Cardiac muscle cell (in vitro differentiated cells and primary cell): ENCODE data around the gene EPN1. TPM values are rescaled to one million over a fixed set of nuclear protein-coding genes. Genes with fewer than 3 reads are reported as not detected.

Experiments used
- DNase-seq, 2 donors: peaks; one replicate each; pipeline versions ENCODE4 v3.0.0 to v3.0.0-alpha.2; 2010 to 2017; ENCODE audit warnings: low read depth in 1 of 2, low spot score in 1 of 2
- H3K27ac ChIP-seq: fragments of 200-600 bp; sonication (generic); 2 replicates; pipeline ENCODE4 v1.5.1; 2016
- H3K27me3 ChIP-seq: fragments of 200-600 bp; sonication (generic); 2 replicates; pipeline ENCODE4 v1.6.0; 2016; ENCODE audit warnings: control low read depth
- H3K36me3 ChIP-seq: fragments of 200-600 bp; sonication (generic); 2 replicates; pipeline ENCODE4 v1.5.1; 2016; ENCODE audit warnings: control low read depth
- H3K4me1 ChIP-seq: fragments of 200-600 bp; sonication (generic); 2 replicates; pipeline ENCODE4 v1.8.1; 2017; ENCODE audit warnings: low read depth, mild to moderate bottlenecking, mixed run types
- H3K4me3 ChIP-seq: fragments of 200-600 bp; sonication (generic); 2 replicates; pipeline ENCODE4 v1.5.1; 2016; ENCODE audit warnings: mild to moderate bottlenecking
- H3K9me3 ChIP-seq: fragments of 200-600 bp; sonication (generic); 2 replicates; pipeline ENCODE4 v1.5.1; 2017; ENCODE audit warnings: low read depth, mild to moderate bottlenecking, control low read depth
- CTCF ChIP-seq: IDR thresholded peaks from 2 replicates; pipeline ENCODE4 v1.5.1; 2012; ENCODE audit warnings: low read depth, mild to moderate bottlenecking, low read length
- polyA plus RNA-seq: library from polyadenylated mRNA; unstranded; fragments of >200 nt; fragmentation: Nextera tagmentation; extraction: Ambion mirVana; gene quantifications from 2 replicates; pipeline ENCODE4 v1.2.1, GENCODE V29; 2016
- total RNA-seq: library from RNA; depleted of rRNA; stranded (reverse); fragments of >200 nt; gene quantifications from 2 replicates; pipeline ENCODE4 v1.2.3, GENCODE V29; 2016

Gene EPN1
- total and polyA plus RNA-seq, 2 experiments from 2014 or later: 164 to 173 TPM

DNA sequence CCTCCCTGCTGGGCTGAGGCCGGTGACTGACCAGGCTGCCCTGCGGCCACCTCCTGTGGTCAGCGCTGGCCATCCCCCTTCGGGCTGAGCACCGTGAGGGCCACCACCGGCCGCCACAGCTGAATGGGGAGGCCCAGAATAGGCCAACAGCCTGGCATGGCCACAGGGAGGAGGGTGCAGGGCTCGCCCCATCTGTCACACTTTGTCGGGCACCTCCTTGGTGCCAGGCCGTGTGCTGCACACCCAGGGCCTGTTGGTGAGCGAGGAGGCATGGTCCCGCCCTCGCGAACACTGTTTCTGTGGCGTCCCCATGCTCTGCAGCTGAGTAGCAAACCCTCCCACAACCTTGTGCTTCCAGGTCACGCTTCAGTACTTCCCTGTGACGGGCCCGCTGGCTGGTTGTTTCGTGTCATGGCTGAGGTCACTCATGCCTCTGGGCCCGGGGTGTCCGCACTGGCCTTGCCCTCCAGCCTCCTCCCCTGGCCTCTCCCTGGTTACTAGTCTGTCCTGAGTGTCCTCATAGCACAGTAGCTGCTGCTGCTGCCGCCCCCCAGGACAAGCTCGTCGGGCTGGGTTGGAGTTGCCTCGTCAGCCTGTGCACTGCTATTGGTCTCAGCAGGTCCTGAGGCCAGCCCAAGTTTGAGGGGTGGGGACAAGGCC, 15.2 kb downstream of the EPN1 start:
- TF ChIP-seq CTCF: no peak
- Histone ChIP-seq H3K4me3 (no peak overlapping the region), H3K27me3 (no peaks in the 10 kb centered on the region), H3K9me3 (no peaks in the 10 kb centered on the region), H3K27ac (no peak overlapping the region), H3K36me3 (peaks cover 12% of the 10 kb centered on the region), H3K4me1 (no peaks in the 10 kb centered on the region)
- no peak for DNase-seq

- Histone ChIP-seq H3K4me3 (no peak overlapping the region), H3K4me1 (no peaks in the 10 kb centered on the region), H3K27ac (no peak overlapping the region), H3K36me3 (peaks cover 12% of the 10 kb centered on the region), H3K9me3 (no peaks in the 10 kb centered on the region), H3K27me3 (no peaks in the 10 kb centered on the region)
- TF ChIP-seq CTCF: no peak
- no peak for DNase-seq
Observed at GRCh38 chr19:55690769-55691545, 15.9 kb downstream of the EPN1 start.

DNA sequence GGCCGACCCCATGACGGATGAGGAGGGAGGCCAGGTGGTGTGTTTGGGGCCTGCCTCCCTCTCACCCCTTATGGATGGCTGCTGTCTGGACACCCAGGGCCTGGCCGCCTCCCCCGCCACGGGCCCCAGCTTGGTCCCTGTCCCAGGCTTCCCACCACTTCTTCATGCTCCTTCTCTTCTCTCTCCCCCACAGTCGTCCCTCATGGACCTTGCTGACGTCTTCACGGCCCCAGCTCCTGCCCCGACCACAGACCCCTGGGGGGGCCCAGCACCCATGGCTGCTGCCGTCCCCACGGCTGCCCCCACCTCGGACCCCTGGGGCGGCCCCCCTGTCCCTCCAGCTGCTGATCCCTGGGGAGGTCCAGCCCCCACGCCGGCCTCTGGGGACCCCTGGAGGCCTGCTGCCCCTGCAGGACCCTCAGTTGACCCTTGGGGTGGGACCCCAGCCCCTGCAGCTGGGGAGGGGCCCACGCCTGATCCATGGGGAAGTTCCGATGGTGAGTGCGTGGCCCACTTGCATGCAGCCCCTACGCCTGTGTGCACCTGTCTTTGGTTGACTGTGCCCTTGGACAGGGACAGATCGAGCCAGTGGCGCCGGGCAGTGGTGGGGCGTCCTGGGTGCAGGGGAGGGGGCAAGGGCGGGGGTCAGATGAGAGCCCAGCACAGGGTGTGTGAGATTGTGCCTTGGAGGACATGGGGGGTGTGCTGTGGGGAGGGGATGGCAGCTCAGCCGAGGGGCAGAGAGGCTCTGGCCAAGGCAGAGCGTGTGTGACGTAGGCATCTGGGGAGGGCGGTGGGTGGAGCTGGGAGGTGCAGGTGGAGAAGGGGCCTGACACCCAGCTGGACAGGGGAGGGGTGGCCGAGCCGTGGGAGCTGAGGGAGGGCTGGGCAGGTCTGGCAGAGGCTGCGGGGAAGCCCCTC, 16.8 kb downstream of the EPN1 start:
- peaks cover 12% of the 10 kb centered on the region for H3K36me3 ChIP-seq
- H3K4me1 ChIP-seq: no peaks in the 10 kb centered on the region
- H3K27ac ChIP-seq: no peak overlapping the region
- no peak for TF ChIP-seq CTCF
- no peak for DNase-seq
- no peak overlapping the region for H3K4me3 ChIP-seq
- H3K9me3 ChIP-seq: no peaks in the 10 kb centered on the region
- H3K27me3 ChIP-seq: no peaks in the 10 kb centered on the region

DNA sequence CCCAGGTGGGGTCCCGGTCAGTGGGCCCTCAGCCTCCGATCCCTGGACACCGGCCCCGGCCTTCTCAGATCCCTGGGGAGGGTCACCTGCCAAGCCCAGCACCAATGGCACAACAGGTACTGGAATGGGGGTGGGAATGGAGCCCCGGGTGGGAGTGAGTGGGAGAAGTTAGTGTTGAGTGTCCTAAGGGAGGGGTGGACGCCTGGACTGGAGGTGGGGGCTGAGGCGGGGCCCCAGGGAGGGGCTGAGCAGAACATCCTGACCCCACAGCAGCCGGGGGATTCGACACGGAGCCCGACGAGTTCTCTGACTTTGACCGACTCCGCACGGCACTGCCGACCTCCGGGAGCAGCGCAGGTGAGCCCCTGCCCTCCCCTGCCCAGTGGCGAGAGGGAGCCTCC, 17.7 kb downstream of the EPN1 start:
- no peak overlapping the region for H3K4me3 ChIP-seq
- no peaks in the 10 kb centered on the region for H3K27me3 ChIP-seq
- no peak for TF ChIP-seq CTCF
- peaks cover 12% of the 10 kb centered on the region for H3K36me3 ChIP-seq
- no peak for DNase-seq
- no peaks in the 10 kb centered on the region for H3K9me3 ChIP-seq
- no peaks in the 10 kb centered on the region for H3K4me1 ChIP-seq
- H3K27ac ChIP-seq: no peak overlapping the region

- H3K27ac ChIP-seq: no peak overlapping the region
- no peak overlapping the region for H3K4me3 ChIP-seq
- peaks cover 12% of the 10 kb centered on the region for H3K36me3 ChIP-seq
- no peaks in the 10 kb centered on the region for H3K27me3 ChIP-seq
- no peak for DNase-seq
- no peak for TF ChIP-seq CTCF
- no peaks in the 10 kb centered on the region for H3K4me1 ChIP-seq
- H3K9me3 ChIP-seq: no peaks in the 10 kb centered on the region
Observed at GRCh38 chr19:55693336-55693974, 18.4 kb downstream of the EPN1 start.
